A673 (cell line): ENCODE data around the gene BCL6. TPM values are rescaled to one million over a fixed set of nuclear protein-coding genes. Genes with fewer than 3 reads are reported as not detected.

Source experiments
- BruUV-seq: library from RNA; stranded (reverse); fragments of 400-500 nt; replicated peaks from 2 replicates; lab custom pipeline; 2021; lab: Mats Ljungman, UMichigan
- CTCF ChIA-PET: fragments of 300-600 bp; sonication (Branson Sonifier 250); formaldehyde crosslinking; loops from one replicate; lab custom pipeline; 2022; ENCODE audit warnings: antibody characterized with exemption; lab: Charles Lee
- POLR2A ChIA-PET: fragments of 300-600 bp; sonication (Branson Sonifier 250); formaldehyde crosslinking; loops from one replicate; lab custom pipeline; 2022; ENCODE audit warnings: antibody characterized with exemption; ENCODE audit not compliant: low non-redundant PET; lab: Charles Lee
- DNase-seq: peaks from one replicate; pipeline ENCODE4 v3.0.0-alpha.2; 2015; ENCODE audit warnings: low spot score
- H3K27ac ChIP-seq: fragments of 200-600 bp; sonication (generic); 2 replicates; pipeline ENCODE4 v1.5.1; 2016; ENCODE audit warnings: mixed run types, low read depth, mild to moderate bottlenecking, mixed read lengths, antibody characterized with exemption, low read length; ENCODE audit not compliant: poor library complexity, severe bottlenecking
- H3K27me3 ChIP-seq: fragments of 200-600 bp; sonication (generic); replicated peaks from 2 replicates; pipeline ENCODE4 v1.6.1; 2017; ENCODE audit warnings: mixed run types, low read depth, mild to moderate bottlenecking, mixed read lengths, antibody characterized with exemption, low read length; ENCODE audit not compliant: insufficient read depth, poor library complexity
- H3K36me3 ChIP-seq: fragments of 200-600 bp; sonication (generic); 2 replicates; pipeline ENCODE4 v1.6.1; 2016; ENCODE audit warnings: mixed run types, mild to moderate bottlenecking, mixed read lengths, antibody characterized with exemption, low read length; ENCODE audit not compliant: insufficient read depth, poor library complexity, severe bottlenecking
- H3K4me1 ChIP-seq: fragments of 200-600 bp; sonication (generic); 2 replicates; pipeline ENCODE4 v1.6.1; 2017; ENCODE audit warnings: mixed run types, mild to moderate bottlenecking, mixed read lengths, antibody characterized with exemption, low read length; ENCODE audit not compliant: insufficient read depth, poor library complexity, severe bottlenecking
- H3K4me3 ChIP-seq: fragments of 200-600 bp; sonication (generic); 2 replicates; pipeline ENCODE4 v1.5.1; 2016; ENCODE audit warnings: low read depth, mixed run types, mild to moderate bottlenecking, mixed read lengths, low read length; ENCODE audit not compliant: poor library complexity, severe bottlenecking
- H3K9me3 ChIP-seq: fragments of 200-600 bp; sonication (generic); 2 replicates; pipeline ENCODE4 v1.6.1; 2016; ENCODE audit warnings: mixed run types, low read depth, mild to moderate bottlenecking, mixed read lengths, antibody characterized with exemption, low read length; ENCODE audit not compliant: poor library complexity, severe bottlenecking
- CTCF ChIP-seq: fragments of 300-800, 200-600 bp; sonication (generic); conservative IDR thresholded peaks from 2 replicates; pipeline ENCODE4 v1.5.1; 2017; ENCODE audit warnings: low read depth, mild to moderate bottlenecking, antibody characterized with exemption, low read length, moderate library complexity, mixed read lengths
- EZH2 ChIP-seq: fragments of 200-600 bp; sonication (generic); IDR thresholded peaks from 2 replicates; pipeline ENCODE4 v1.6.1; 2017; ENCODE audit warnings: borderline replicate concordance, low read depth, mild to moderate bottlenecking, mixed read lengths, antibody characterized with exemption, low read length; ENCODE audit not compliant: poor library complexity, severe bottlenecking
- intact Hi-C: fragments of 100-400 bp; cut with micrococcal nuclease; formaldehyde crosslinking; loops from one replicate; pipeline ENCODE4 v1.10.0; 2022; ENCODE audit not compliant: unreplicated experiment
- total RNA-seq: library from RNA; stranded (reverse); gene quantifications from 2 replicates; pipeline ENCODE4 v1.2.3, GENCODE V29; 2021

BCL6 gene
- total RNA-seq, 1 experiment from 2014 or later: 30.3 TPM

- no TSS peak for BruUV-seq
- Histone ChIP-seq H3K27me3 (no peaks in the 10 kb centered on the region), H3K36me3 (no peaks in the 10 kb centered on the region), H3K4me3 (no peak overlapping the region), H3K4me1 (no peaks in the 10 kb centered on the region), H3K27ac (no peak overlapping the region), H3K9me3 (no peaks in the 10 kb centered on the region)
- DNase-seq: no peak
- ChIA-PET CTCF (no interaction called here), POLR2A (interaction anchor here (0.7 kb wide), 1 partner anchor 375 kb away, joined by 4 read pairs; no protein-coding TSS in a partner anchor)
- TF ChIP-seq EZH2 (no peak), CTCF (no peak)
- intact Hi-C loops: no loop called here
Measured at GRCh38 chr3:187700249-187700648, 45.0 kb downstream of the BCL6 start.

GRCh38 chr3:187698499-187699399 lies 46.5 kb downstream of the BCL6 start:
- Histone ChIP-seq H3K4me1 (no peaks in the 10 kb centered on the region), H3K4me3 (no peak overlapping the region), H3K9me3 (no peaks in the 10 kb centered on the region), H3K27me3 (no peaks in the 10 kb centered on the region), H3K36me3 (no peaks in the 10 kb centered on the region), H3K27ac (no peak overlapping the region)
- intact Hi-C loops: no loop called here
- ChIA-PET POLR2A (no interaction called here), CTCF (no interaction called here)
- no peak for TF ChIP-seq CTCF
- no peak for TF ChIP-seq EZH2
- no TSS peak for BruUV-seq
- DNase-seq: no peak

- DNase-seq: no peak
- Histone ChIP-seq H3K27me3 (no peaks in the 10 kb centered on the region), H3K4me3 (no peak overlapping the region), H3K9me3 (no peaks in the 10 kb centered on the region), H3K36me3 (no peaks in the 10 kb centered on the region), H3K4me1 (no peaks in the 10 kb centered on the region), H3K27ac (no peak overlapping the region)
- BruUV-seq: no TSS peak
- ChIA-PET POLR2A (interaction anchor here (0.5 kb wide), 1 partner anchor 1157 kb away, joined by 7 read pairs; no protein-coding TSS in a partner anchor), CTCF (no interaction called here)
- TF ChIP-seq EZH2: no peak
- intact Hi-C loops: no loop called here
Measured at GRCh38 chr3:187696021-187696420, 49.2 kb downstream of the BCL6 start.
